GM23338 (cell line): ENCODE data around the gene CCIN. TPM values are rescaled to one million over a fixed set of nuclear protein-coding genes. Genes with fewer than 3 reads are reported as not detected.

Source experiments
- ATAC-seq: fragments of 200-7000 bp; cut with Tn5 transposase; 3 replicates; pipeline ENCODE4 v1.9.1; 2020
- DNase-seq: peaks from one replicate; pipeline ENCODE4 v3.0.0-alpha.2; 2015; ENCODE audit warnings: low spot score
- H2AFZ ChIP-seq: fragments of 200-600 bp; sonication (generic); 2 replicates; pipeline ENCODE4 v1.8.0; 2016; ENCODE audit warnings: antibody characterized with exemption, mild to moderate bottlenecking, moderate library complexity
- H3F3A ChIP-seq: fragments of 200-600 bp; sonication (generic); replicated peaks from 2 replicates; pipeline ENCODE4 v1.8.0; 2017; ENCODE audit warnings: antibody characterized with exemption, mixed run types, low read depth
- H3K27ac ChIP-seq: fragments of 200-600 bp; sonication (generic); 2 replicates; pipeline ENCODE4 v1.6.1; 2016; ENCODE audit warnings: low read depth
- H3K27me3 ChIP-seq: fragments of 200-600 bp; sonication (generic); 2 replicates; pipeline ENCODE4 v1.8.0; 2016; ENCODE audit warnings: mild to moderate bottlenecking, mixed run types, moderate library complexity; ENCODE audit not compliant: insufficient read depth
- H3K36me3 ChIP-seq: fragments of 200-600 bp; sonication (generic); 2 replicates; pipeline ENCODE4 v1.8.0; 2016; ENCODE audit warnings: mild to moderate bottlenecking; ENCODE audit not compliant: insufficient read depth
- H3K4me1 ChIP-seq: fragments of 200-600 bp; sonication (generic); 2 replicates; pipeline ENCODE4 v1.8.0; 2016; ENCODE audit warnings: mild to moderate bottlenecking, moderate library complexity; ENCODE audit not compliant: insufficient read depth
- H3K4me2 ChIP-seq: fragments of 200-600 bp; sonication (generic); 2 replicates; pipeline ENCODE4 v1.7.1; 2017; ENCODE audit warnings: mixed run types
- H3K4me3 ChIP-seq: fragments of 200-600 bp; sonication (generic); 2 replicates; pipeline ENCODE4 v1.6.1; 2016; ENCODE audit warnings: mixed run types
- H3K79me2 ChIP-seq: fragments of 200-600 bp; sonication (generic); replicated peaks from 2 replicates; pipeline ENCODE4 v1.8.0; 2017; ENCODE audit warnings: mild to moderate bottlenecking; ENCODE audit not compliant: insufficient read depth
- H3K9me2 ChIP-seq: fragments of 200-600 bp; sonication (generic); 2 replicates; pipeline ENCODE4 v1.8.0; 2017; ENCODE audit not compliant: insufficient read depth
- H4K20me1 ChIP-seq: fragments of 200-600 bp; sonication (generic); replicated peaks from 2 replicates; pipeline ENCODE4 v1.8.0; 2017; ENCODE audit warnings: mild to moderate bottlenecking; ENCODE audit not compliant: insufficient read depth
- H3K27ac Mint-ChIP-seq: 2 replicates; pipeline ENCODE4 v1.8.0; 2020; ENCODE audit warnings: inconsistent platforms, mild to moderate bottlenecking, moderate library complexity, mixed read lengths
- H3K27me3 Mint-ChIP-seq: 3 replicates; pipeline ENCODE4 v1.8.0; 2022; ENCODE audit warnings: low read depth, mild to moderate bottlenecking, moderate library complexity, mixed read lengths, inconsistent platforms; ENCODE audit not compliant: insufficient read depth, poor library complexity
- H3K36me3 Mint-ChIP-seq: 3 replicates; pipeline ENCODE4 v1.8.0; 2021; ENCODE audit warnings: low read depth, mild to moderate bottlenecking, inconsistent platforms, moderate library complexity, mixed read lengths
- H3K4me1 Mint-ChIP-seq: 3 replicates; pipeline ENCODE4 v1.8.0; 2020; ENCODE audit warnings: mild to moderate bottlenecking, inconsistent platforms, mixed read lengths
- H3K4me3 Mint-ChIP-seq: 3 replicates; pipeline ENCODE4 v1.8.0; 2021; ENCODE audit warnings: moderate library complexity, mild to moderate bottlenecking, inconsistent platforms, mixed read lengths
- H3K9me3 Mint-ChIP-seq: 3 replicates; pipeline ENCODE4 v1.8.0; 2020; ENCODE audit warnings: moderate library complexity, mild to moderate bottlenecking, inconsistent platforms, mixed read lengths
- CREB1 ChIP-seq: fragments of 250-450 bp; sonication (Bioruptor Pico); IDR thresholded peaks from 2 replicates; pipeline ENCODE4 v1.5.0; 2020; ENCODE audit warnings: low read depth, mild to moderate bottlenecking, moderate library complexity
- CTCF ChIP-seq, 2 experiments: fragments of 200-600 bp in 1 of 2; sonication (generic) in 1 of 2; conservative IDR thresholded peaks; 2 replicates each; pipeline versions ENCODE4 v1.5.1 to v1.6.1; 2016 to 2017; ENCODE audit warnings: antibody characterized with exemption in 2 of 2, low read depth in 2 of 2, mild to moderate bottlenecking in 2 of 2, moderate library complexity in 1 of 2
- ETS1 ChIP-seq: IDR thresholded peaks from 2 replicates; pipeline ENCODE4 v1.6.1; 2016; ENCODE audit warnings: antibody characterized with exemption
- EZH2 ChIP-seq: fragments of 200-600 bp; sonication (generic); IDR thresholded peaks from one replicate; pipeline ENCODE4 v1.8.0; 2017; ENCODE audit warnings: antibody characterized with exemption, mild to moderate bottlenecking, low read depth; ENCODE audit not compliant: unreplicated experiment
- EZH2phosphoT487 ChIP-seq: fragments of 200-600 bp; sonication (generic); IDR thresholded peaks from one replicate; pipeline ENCODE4 v1.8.1; 2018; ENCODE audit warnings: antibody characterized with exemption; ENCODE audit not compliant: unreplicated experiment
- JUNB ChIP-seq: IDR thresholded peaks from one replicate; pipeline ENCODE4 v1.6.1; 2016; ENCODE audit warnings: antibody characterized with exemption; ENCODE audit not compliant: unreplicated experiment
- NANOG ChIP-seq: IDR thresholded peaks from 2 replicates; pipeline ENCODE4 v1.6.1; 2016; ENCODE audit warnings: antibody characterized with exemption, borderline replicate concordance
- POLR2AphosphoS5 ChIP-seq: IDR thresholded peaks from 2 replicates; pipeline ENCODE4 v1.6.1; 2016; ENCODE audit warnings: antibody characterized with exemption, low read depth
- REST ChIP-seq: IDR thresholded peaks from one replicate; pipeline ENCODE4 v1.6.1; 2018; ENCODE audit warnings: antibody characterized with exemption; ENCODE audit not compliant: unreplicated experiment
- STAT1 ChIP-seq: IDR thresholded peaks from one replicate; pipeline ENCODE4 v1.6.1; 2016; ENCODE audit warnings: antibody characterized with exemption; ENCODE audit not compliant: unreplicated experiment
- ZNF114 ChIP-seq: fragments of 250-450 bp; sonication (Bioruptor Pico); IDR thresholded peaks from 2 replicates; pipeline ENCODE4 v1.5.0; 2020; ENCODE audit warnings: mild to moderate bottlenecking, moderate library complexity
- ZNF331 ChIP-seq: fragments of 250-450 bp; sonication (Bioruptor Pico); IDR thresholded peaks from 2 replicates; pipeline ENCODE4 v1.5.0; 2020; ENCODE audit warnings: low read depth, mild to moderate bottlenecking, moderate library complexity
- ZNF462 ChIP-seq: fragments of 250-450 bp; sonication (Bioruptor Pico); IDR thresholded peaks from 2 replicates; pipeline ENCODE4 v1.5.0; 2020; ENCODE audit warnings: mild to moderate bottlenecking, moderate library complexity
- polyA plus RNA-seq: library from polyadenylated mRNA; unstranded; fragments of >200 nt; fragmentation: Nextera tagmentation; extraction: Ambion mirVana; gene quantifications from 2 replicates; pipeline ENCODE4 v1.2.1, GENCODE V29; 2016
- total RNA-seq: library from RNA; depleted of rRNA; stranded (reverse); fragments of >200 nt; shearing (Covaris generic); gene quantifications from 2 replicates; pipeline ENCODE4 v1.2.3, GENCODE V29; 2014

CCIN gene
- total and polyA plus RNA-seq, 2 experiments from 2014 or later, result 0.14 TPM; not detected in 1

DNA sequence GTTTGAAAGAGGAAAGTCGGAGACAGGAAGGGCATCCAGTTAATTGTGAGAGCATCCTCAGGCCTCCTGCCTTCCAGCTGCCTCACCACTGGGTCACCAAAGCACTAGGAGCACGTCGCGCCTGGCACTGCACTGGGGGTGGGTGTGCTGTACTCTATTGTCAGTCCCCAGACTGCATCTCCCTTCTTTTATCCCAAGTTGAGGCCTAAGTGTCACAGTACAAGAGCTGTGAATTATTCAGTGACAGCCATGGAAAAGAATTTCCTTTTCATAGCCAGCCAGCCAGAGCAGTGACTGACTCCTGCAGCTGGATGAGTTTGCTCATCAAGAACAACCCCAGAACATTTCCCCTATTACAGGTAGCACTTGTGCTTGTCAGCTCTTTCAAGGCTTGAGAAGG lies 37.8 kb downstream of the CCIN start:
- Histone ChIP-seq H2AFZ (no peak overlapping the region), H3K4me1 (no peaks in the 10 kb centered on the region), H3K36me3 (peaks cover 72% of the 10 kb centered on the region), H3K27me3 (no peaks in the 10 kb centered on the region), H3K4me3 (no peak overlapping the region), H4K20me1 (peaks cover 76% of the 10 kb centered on the region), H3F3A (peaks cover 2% of the 10 kb centered on the region; the same call in 1 of the 2 replicates), H3K79me2 (peaks cover 77% of the 10 kb centered on the region), H3K9me2 (no peaks in the 10 kb centered on the region), H3K27ac (no peak overlapping the region), H3K4me2 (no peak overlapping the region)
- DNase-seq (no peak), ATAC-seq (no peak)
- no peak overlapping the region for H3K27ac Mint-ChIP-seq
- peaks cover 99% of the 10 kb centered on the region for H3K36me3 Mint-ChIP-seq
- H3K4me1 Mint-ChIP-seq, result no peaks in the 10 kb centered on the region
- H3K27me3 Mint-ChIP-seq, result peaks cover 6% of the 10 kb centered on the region
- no peaks in the 10 kb centered on the region for H3K9me3 Mint-ChIP-seq
- no peak overlapping the region for H3K4me3 Mint-ChIP-seq
- TF ChIP-seq JUNB (no peak), ZNF331 (CRISPR knock-in tag) (no peak), STAT1 (no peak), ZNF462 (CRISPR knock-in tag) (no peak), ETS1 (no peak), EZH2phosphoT487 (no peak), ZNF114 (CRISPR knock-in tag) (no peak), CREB1 (CRISPR knock-in tag) (no peak), POLR2AphosphoS5 (no peak), CTCF (conservative IDR thresholded peaks at IDR 0.05; ENCODE audit: low read depth in 2 of 2) (no peak), REST (no peak), NANOG (no peak), EZH2 (no peak)
